ENCODE data around the gene RTN4RL2.
A peak's percentile ranks its signal among the peaks of the same experiment; 100 is the strongest.
"Not testable (repeated sequence)": the region's sequence is repeated elsewhere in the genome, so short reads cannot be mapped to it uniquely, and the experiment has no call there.

Gene RTN4RL2

GRCh38 chr11:57440744-57441414 lies 19.4 kb upstream of the RTN4RL2 start:
- H3K9me3 Mint-ChIP-seq = no peaks in the 10 kb centered on the region
- H3K4me1 Mint-ChIP-seq = no peaks in the 10 kb centered on the region
- H3K27me3 Mint-ChIP-seq = peaks cover 35% of the 10 kb centered on the region
- no peaks in the 10 kb centered on the region for H3K36me3 Mint-ChIP-seq
- no peak overlapping the region for H3K4me3 Mint-ChIP-seq
- no peak for DNase-seq
- CTCF ChIA-PET = interaction anchor here (0.9 to 1.7 kb wide), 3 partner anchors 17 to 95 kb away, joined by 3 to 4 read pairs (median 3); no protein-coding TSS in a partner anchor
- H3K27ac Mint-ChIP-seq = no peak overlapping the region

- Mint-ChIP-seq H3K27ac (no peak overlapping the region), H3K4me1 (no peaks in the 10 kb centered on the region), H3K27me3 (peaks cover 48% of the 10 kb centered on the region), H3K9me3 (no peaks in the 10 kb centered on the region), H3K36me3 (no peaks in the 10 kb centered on the region), H3K4me3 (no peak overlapping the region)
- CTCF ChIA-PET = interaction anchor here (1.1 to 3.5 kb wide), 3 partner anchors 13 to 14 kb away, joined by 4 to 19 read pairs (median 14); no protein-coding TSS in a partner anchor
- no peak for DNase-seq
These were observed 15.8 kb upstream of the RTN4RL2 start for GRCh38 chr11:57444362-57445121.

GRCh38 chr11:57445122-57445394 lies 15.3 kb upstream of the RTN4RL2 start:
- H3K27ac Mint-ChIP-seq, H3K4me3 Mint-ChIP-seq, H3K4me1 Mint-ChIP-seq, DNase-seq, H3K36me3 Mint-ChIP-seq, H3K9me3 Mint-ChIP-seq: not testable (repeated sequence)
- H3K27me3 Mint-ChIP-seq = peaks cover 44% of the 10 kb centered on the region
- CTCF ChIA-PET = interaction anchor here (3.2 kb wide), 1 partner anchor 12 kb away, joined by 14 read pairs; no protein-coding TSS in a partner anchor

- CTCF ChIA-PET = interaction anchor here (3.2 kb wide), 1 partner anchor 11 kb away, joined by 14 read pairs; no protein-coding TSS in a partner anchor
- no peaks in the 10 kb centered on the region for H3K9me3 Mint-ChIP-seq
- no peak overlapping the region for H3K4me3 Mint-ChIP-seq
- no peak for DNase-seq
- no peaks in the 10 kb centered on the region for H3K4me1 Mint-ChIP-seq
- H3K36me3 Mint-ChIP-seq = no peaks in the 10 kb centered on the region
- H3K27ac Mint-ChIP-seq = no peak overlapping the region
- H3K27me3 Mint-ChIP-seq = peaks cover 44% of the 10 kb centered on the region
These were observed 14.3 kb upstream of the RTN4RL2 start for GRCh38 chr11:57446055-57446454.

GRCh38 chr11:57453543-57454177 lies 6.7 kb upstream of the RTN4RL2 start:
- Mint-ChIP-seq H3K4me1 (peaks cover 12% of the 10 kb centered on the region), H3K27ac (no peak overlapping the region), H3K27me3 (peaks cover 57% of the 10 kb centered on the region), H3K4me3 (no peak overlapping the region), H3K9me3 (no peaks in the 10 kb centered on the region), H3K36me3 (no peaks in the 10 kb centered on the region)
- DNase-seq = no peak
- CTCF ChIA-PET = interaction anchor here (0.6 to 1.2 kb wide), 3 partner anchors 19 to 764 kb away, joined by 3 read pairs; no protein-coding TSS in a partner anchor

- DNase-seq = peak; percentile 82
- H3K27ac Mint-ChIP-seq = no peak overlapping the region
These were observed 3.2 kb upstream of the RTN4RL2 start for GRCh38 chr11:57456960-57457642.

GRCh38 chr11:57457643-57458023 lies 2.7 kb upstream of the RTN4RL2 start:
- CTCF ChIA-PET = interaction anchor here (0.6 to 6.7 kb wide), 37 partner anchors 11 to 343 kb away, joined by 3 to 108 read pairs (median 6); partner anchors contain the start of gene SLC43A1
- peaks cover 84% of the 10 kb centered on the region for H3K27me3 Mint-ChIP-seq
- no peak overlapping the region for H3K27ac Mint-ChIP-seq

More at GRCh38 chr11:57456960-57457642, 3.2 kb upstream of the RTN4RL2 start:
- Mint-ChIP-seq H3K4me3 (no peak overlapping the region), H3K36me3 (no peaks in the 10 kb centered on the region), H3K4me1 (peaks cover 32% of the 10 kb centered on the region), H3K27me3 (peaks cover 78% of the 10 kb centered on the region), H3K9me3 (no peaks in the 10 kb centered on the region)
- CTCF ChIA-PET = interaction anchor here (0.8 to 6.7 kb wide), 34 partner anchors 11 to 344 kb away, joined by 3 to 108 read pairs (median 7); partner anchors contain the start of genes SLC43A1 and SLC43A3

GRCh38 chr11:57458060-57458409 lies 2.3 kb upstream of the RTN4RL2 start:
- no peak for DNase-seq
- no peaks in the 10 kb centered on the region for H3K36me3 Mint-ChIP-seq
- CTCF ChIA-PET = interaction anchor here (0.6 to 6.7 kb wide), 37 partner anchors 10 to 343 kb away, joined by 3 to 108 read pairs (median 6); partner anchors contain the start of gene SLC43A1
- peak overlapping the region; percentile 18 for H3K4me3 Mint-ChIP-seq
- peaks cover 88% of the 10 kb centered on the region for H3K27me3 Mint-ChIP-seq
- no peaks in the 10 kb centered on the region for H3K9me3 Mint-ChIP-seq
- H3K27ac Mint-ChIP-seq = no peak overlapping the region
- peaks cover 38% of the 10 kb centered on the region for H3K4me1 Mint-ChIP-seq

More at GRCh38 chr11:57457643-57458023, 2.7 kb upstream of the RTN4RL2 start:
- Mint-ChIP-seq H3K9me3 (no peaks in the 10 kb centered on the region), H3K4me3 (no peak overlapping the region), H3K36me3 (no peaks in the 10 kb centered on the region), H3K4me1 (peaks cover 34% of the 10 kb centered on the region)
- DNase-seq = no peak

- peak; percentile 60 for DNase-seq
- no peaks in the 10 kb centered on the region for H3K36me3 Mint-ChIP-seq
- peaks cover 38% of the 10 kb centered on the region for H3K4me1 Mint-ChIP-seq
- H3K9me3 Mint-ChIP-seq = no peaks in the 10 kb centered on the region
- no peak overlapping the region for H3K27ac Mint-ChIP-seq
- peak overlapping the region; percentile 66 for H3K4me3 Mint-ChIP-seq
- CTCF ChIA-PET = interaction anchor here (0.6 to 6.7 kb wide), 32 partner anchors 10 to 342 kb away, joined by 3 to 108 read pairs (median 8); partner anchors contain the start of genes BTBD18 and SLC43A1
- H3K27me3 Mint-ChIP-seq = peaks cover 90% of the 10 kb centered on the region
These were observed 1.7 kb upstream of the RTN4RL2 start for GRCh38 chr11:57458410-57459163.

- Mint-ChIP-seq H3K36me3 (no peaks in the 10 kb centered on the region), H3K27me3 (peaks cover 89% of the 10 kb centered on the region), H3K4me3 (peak overlapping the region; percentile 78), H3K4me1 (peaks cover 38% of the 10 kb centered on the region), H3K9me3 (no peaks in the 10 kb centered on the region), H3K27ac (no peak overlapping the region)
- DNase-seq = peak; percentile 39
- CTCF ChIA-PET = interaction anchor here (0.7 to 6.7 kb wide), 34 partner anchors 8 to 342 kb away, joined by 3 to 108 read pairs (median 6); partner anchors contain the start of genes BTBD18 and SLC43A1
These were observed 935 bp upstream of the RTN4RL2 start for GRCh38 chr11:57459164-57460021.

- Mint-ChIP-seq H3K27me3 (peaks cover 82% of the 10 kb centered on the region), H3K36me3 (no peaks in the 10 kb centered on the region), H3K9me3 (no peaks in the 10 kb centered on the region), H3K27ac (no peak overlapping the region), H3K4me1 (peaks cover 38% of the 10 kb centered on the region), H3K4me3 (peak overlapping the region; percentile 31)
- DNase-seq = peak; percentile 48
- CTCF ChIA-PET = interaction anchor here (0.6 to 6.7 kb wide), 9 partner anchors 17 to 243 kb away, joined by 3 to 108 read pairs (median 7); no protein-coding TSS in a partner anchor
These were observed 726 bp downstream of the RTN4RL2 start for GRCh38 chr11:57460758-57461749.
